GM18861 (cell line): ENCODE data around the gene AUH.

Source experiments
- ATAC-seq: cut with Tn5 transposase; IDR thresholded peaks from one replicate; pipeline ENCODE4 v1.9.1; 2021; ENCODE audit not compliant: unreplicated experiment

The AUH gene

GRCh38 chr9:91193658-91194391, 167.9 kb downstream of the AUH start:
- peak; percentile 31 for ATAC-seq

DNA sequence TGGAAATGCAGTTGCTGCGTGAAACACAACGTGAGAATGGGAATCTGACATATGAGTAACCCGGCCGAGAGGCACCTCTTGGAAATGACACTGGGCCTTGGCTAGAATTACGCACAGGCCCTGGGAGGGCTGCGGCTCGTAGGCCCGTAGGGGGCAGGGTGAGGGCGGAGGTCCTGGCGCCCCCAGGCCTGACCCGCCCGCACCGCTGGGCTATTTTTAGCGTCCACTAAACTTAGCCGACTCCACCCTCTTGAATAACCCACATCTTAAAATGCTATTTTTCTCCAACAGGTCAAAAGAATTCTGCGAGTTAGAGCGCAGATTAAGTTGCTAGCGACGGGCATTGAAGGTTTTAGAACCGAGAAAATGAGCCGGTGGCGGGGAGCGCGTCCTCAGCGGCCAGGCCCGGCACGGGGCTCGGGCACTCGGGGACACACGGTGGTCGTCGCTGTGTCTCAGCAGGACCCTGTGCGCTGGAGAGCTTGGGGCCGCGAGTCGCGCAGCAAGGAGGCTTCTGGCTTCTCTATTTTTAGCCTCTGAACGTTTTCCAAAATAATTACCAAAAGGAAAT, 168.5 kb downstream of the AUH start:
- peak; percentile 24 for ATAC-seq

DNA sequence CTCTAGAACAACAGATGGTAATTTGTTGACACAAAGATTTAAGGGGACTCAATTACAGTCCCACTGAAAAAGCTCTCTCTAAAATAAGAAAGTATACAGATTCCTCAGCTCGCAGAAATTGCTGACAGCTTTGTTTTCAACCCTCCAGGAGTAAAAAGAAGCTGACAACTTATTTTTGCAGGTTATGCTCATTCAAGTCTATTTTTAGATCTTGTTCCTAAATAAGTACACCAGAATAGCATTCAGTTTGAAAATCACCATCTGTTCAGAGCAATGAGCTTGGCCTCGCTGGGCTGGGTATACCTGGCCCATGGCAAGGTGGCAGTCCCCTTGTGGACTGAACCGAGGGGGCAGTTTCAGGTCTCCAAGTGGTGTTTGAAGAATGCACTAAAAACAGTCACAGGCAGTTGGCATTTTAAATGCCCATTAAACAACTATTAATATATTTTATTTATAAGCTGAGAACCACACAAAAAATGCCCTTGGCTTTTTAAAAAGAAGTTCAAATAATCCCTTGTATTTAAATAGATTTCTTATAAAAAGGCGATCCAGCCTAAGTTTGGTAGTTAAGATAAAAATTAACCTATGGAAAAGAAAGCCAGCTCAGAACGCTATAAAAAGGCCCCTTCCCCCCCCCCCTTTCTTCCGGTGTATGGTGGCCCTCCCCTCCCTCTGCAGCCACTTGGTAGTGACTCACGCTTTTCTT, 169.2 kb downstream of the AUH start:
- peak; percentile 18 for ATAC-seq

DNA sequence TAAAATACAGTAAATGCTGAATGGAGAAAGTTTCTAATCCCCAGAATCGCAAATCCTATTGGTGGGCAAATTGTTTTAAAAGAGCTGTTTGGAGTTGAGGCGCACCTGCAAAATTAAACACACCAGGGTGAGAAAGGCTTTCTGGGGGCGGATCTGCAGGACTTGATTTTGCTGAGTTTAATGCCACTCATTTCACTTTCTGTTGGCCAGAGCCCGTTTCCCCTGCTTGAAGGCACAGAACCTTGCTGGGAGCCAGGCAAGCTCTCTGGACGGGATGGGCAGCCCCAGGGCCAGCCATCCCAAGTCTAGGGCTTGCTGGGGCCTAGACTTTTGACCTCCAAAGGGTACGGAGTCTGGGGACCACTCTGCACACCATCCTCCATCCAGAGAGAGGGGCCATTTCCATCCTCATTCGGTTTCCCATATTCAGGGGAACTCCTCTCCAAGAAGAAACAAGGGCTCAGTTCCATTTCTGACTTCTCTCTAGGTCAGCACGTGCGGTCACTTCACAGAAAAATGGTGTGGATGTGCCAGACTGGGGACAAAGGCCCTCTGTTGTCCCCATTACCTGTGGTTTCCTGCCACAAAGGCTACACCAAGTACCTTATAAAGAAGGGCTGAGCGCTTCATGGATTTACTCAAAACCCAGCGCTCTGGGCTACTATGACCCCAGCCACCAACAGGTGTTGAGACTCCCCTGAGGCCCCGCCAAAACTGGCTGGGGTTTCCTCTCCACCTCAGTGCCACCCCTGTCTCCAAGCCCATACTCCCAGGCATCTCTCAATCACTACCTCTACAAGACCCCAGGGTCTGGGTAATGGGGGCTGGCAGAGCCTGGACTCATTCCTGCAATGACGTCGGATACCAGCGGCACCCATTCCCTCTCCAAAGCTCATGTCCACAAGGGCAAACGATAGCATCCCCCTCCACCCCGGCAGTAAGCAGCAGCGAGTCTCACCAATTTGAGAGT, 170.0 kb downstream of the AUH start:
- ATAC-seq: peak; percentile 56

DNA sequence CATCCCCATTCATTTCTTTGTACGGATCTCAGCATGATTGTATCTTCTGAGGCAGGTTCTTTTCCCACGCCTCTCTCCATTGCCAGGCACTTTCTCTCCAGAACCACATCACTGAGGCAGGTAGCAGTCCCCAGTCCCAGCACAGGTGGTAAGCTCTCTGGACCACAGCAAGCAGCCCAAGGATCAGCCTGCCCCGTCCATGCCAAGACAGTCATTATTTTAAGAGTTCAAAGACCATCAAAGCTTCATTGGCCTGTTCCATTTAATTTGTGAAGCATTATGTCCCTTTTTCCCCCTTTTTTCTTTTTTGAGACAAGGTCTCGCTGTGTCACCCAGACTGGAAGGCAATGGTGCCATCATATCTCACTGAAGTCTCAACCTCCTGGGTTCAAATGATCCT, 171.7 kb downstream of the AUH start:
- no peak for ATAC-seq

DNA sequence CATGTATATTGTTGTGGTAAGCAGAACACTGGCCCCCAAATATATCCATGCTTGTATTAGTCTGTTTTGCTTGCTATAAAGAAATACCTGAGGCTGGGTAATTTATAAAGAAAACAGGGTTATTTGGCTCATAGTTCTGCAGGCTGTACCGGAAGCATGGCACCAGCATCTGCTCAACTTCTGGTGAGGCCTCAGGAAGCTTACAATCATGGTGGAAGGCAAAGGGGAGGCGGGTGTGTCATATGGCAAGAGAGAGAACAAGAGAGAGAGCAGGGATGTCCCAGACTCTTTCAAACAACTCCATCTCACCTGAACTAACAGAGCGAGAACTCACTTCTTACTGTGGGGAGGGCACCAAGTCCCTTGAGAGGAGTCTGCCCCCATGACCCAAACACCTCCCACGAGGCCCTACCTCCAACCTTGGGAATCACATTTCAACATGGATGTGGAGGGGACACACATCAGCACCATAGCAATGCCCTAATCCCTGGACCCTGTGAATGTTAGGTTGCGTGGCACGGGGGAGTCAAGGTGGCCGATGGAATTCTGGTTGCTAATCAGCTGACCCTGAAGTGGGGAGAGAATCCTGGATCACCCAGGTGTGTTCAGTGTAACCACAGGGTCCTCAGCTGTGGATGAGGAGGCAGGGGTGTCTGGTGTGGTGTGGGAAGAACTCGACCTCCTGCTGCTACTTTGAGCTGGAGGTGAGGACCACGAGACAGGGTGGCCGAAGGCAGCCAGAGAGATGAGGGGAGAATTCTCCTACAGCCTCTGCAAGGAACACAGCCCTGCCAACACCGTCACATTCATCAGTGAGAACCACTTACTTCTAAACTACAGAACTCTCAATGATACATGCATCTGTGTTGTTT, 172.8 kb downstream of the AUH start:
- ATAC-seq: no peak

DNA sequence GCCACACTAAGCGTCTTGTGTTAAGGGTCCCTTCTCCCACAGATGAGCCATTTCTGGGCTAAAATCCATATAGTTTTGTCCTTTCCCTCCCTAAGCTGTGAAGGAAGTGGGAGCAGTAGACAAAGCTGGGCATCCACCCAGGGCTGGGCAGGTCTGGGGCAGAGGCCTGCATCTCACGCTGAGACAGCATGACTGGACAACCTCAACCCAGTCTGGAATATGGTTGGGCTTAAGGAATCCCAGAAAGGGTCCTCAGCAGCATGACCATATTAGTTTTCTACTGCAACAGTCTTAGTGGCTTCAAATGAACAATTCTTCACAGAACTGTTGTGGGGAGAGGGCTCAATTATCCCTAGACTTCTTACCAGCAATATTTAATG, 173.8 kb downstream of the AUH start:
- ATAC-seq: no peak

- ATAC-seq: no peak
Measured at GRCh38 chr9:91187311-91187964, 174.3 kb downstream of the AUH start.

- ATAC-seq: no peak
Measured at GRCh38 chr9:91186632-91187108, 175.0 kb downstream of the AUH start.

- no peak for ATAC-seq
Measured at GRCh38 chr9:91185193-91185886, 176.4 kb downstream of the AUH start.

DNA sequence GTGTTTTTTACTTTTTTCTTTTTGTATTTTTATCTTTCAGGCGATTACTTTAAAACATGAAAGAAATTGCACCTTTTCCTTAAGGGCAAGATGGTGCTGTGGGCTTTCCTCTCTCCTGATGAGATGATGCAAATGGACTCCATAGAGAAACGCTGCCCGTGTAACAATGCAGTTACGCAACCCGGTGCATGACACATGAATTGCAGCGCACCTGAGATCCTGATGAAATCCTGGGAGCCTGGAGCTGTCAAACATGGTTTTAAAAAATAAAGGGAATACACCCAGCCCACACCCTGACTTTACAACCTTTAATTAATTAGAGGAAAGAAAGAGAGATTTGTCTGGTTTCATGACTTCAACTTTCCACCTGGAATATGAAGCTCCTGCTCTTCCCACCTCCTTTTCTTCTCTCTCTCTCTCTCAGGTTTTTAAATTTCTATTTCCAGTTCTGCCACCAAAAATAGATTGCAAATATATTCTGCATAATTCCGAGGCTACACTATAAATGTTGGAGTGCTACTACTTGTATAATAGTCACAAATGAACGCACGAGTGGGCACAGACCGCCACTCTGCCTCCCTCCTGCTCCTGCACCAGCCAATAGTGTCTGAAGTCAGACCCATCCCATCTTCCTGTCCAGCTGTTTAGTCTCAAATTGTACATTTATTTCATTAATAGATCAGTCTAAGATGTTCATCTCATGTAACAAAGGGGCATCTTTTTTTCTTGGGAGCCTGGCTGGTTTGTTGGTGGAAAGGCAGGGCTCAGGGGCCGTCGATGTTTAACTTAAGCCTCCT, 179.1 kb downstream of the AUH start:
- ATAC-seq: no peak

- ATAC-seq: no peak
Measured at GRCh38 chr9:91181541-91181940, 180.2 kb downstream of the AUH start.

- ATAC-seq: no peak
Measured at GRCh38 chr9:91180930-91181268, 180.8 kb downstream of the AUH start.

DNA sequence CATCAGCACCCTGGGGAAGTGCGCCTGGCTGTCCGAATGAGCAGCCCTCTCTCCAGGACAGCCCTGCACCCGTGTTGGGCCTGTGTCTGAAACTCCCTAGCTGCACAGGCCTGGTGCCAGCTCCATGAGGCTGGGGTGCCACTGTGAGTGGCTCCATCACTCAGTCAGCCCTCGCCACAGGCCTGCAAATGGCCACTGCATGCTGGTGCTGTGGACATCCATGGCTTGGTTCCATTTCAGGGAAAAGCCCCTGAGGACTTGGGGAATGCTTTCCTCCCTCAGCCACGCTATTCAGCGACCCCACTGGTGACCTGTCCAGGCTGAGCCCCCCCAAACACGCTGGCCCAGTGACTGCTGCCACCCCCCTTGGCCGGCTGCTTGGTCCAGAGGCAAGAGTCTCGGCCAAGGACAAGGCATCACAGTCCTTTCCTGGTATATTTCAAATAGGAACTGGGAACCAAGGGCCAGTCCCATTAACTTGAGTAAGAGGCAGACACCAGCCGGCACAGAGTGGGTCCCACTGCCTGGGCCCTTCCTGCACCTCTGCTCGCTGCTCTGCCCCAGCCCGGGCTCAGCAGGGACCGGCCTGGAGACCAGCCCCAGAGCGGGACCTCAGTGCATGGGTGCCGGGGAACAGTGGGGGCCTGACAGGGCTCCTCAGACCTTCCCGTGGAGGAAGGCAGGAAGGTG, 181.3 kb downstream of the AUH start:
- ATAC-seq: no peak

DNA sequence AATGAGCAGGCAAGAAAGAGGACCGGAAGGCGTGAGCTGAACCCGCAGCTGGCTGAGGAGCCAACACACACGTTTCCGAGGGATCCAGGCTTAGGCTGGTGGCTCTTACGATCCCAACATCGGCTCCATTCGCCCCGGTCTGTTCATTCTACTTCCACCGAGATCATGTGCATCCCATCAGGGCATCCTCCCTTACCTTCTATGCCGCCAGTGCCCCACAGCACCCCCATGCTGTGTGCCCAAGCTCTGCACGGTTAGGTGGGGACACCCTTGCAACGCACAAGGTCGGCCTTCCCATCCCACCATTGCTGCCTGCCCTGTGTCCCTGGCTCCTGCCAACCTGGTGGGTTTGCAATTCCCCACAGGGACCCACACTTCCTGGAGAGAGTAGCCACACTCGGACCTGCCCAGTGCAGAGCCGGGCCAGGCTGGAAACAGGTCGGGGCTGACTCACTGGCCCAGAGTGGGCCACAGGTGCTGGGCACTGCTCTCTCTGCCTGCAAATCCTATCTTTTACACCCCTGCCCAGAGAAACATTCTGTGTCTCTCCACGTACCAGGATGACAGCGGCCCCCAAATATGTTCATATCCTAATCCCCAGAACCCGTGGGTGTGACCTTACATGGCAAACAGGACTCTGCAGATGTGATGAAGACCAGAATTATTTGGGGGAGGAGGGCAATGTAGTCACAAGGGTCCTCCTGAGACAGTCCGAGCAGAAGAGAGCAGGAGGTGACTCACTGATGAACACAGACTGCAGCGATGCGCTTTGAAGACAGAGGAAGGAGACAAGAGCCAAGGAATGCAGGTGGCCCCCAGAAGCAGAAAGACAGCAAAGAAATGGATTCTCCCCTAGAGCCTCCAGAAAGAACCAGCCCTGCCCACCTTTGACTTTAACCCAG, 182.2 kb downstream of the AUH start:
- no peak for ATAC-seq
